K562 (cell line): ENCODE measurements around the gene RNF113A. TPM values are rescaled to one million over a fixed set of nuclear protein-coding genes. Genes with fewer than 3 reads are reported as not detected.

Source experiments
- ATAC-seq: fragments of 200-7000 bp; cut with Tn5 transposase; 3 replicates; pipeline ENCODE4 v1.9.1; 2020; ENCODE audit warnings: moderate library complexity
- BruUV-seq: library from RNA; stranded (reverse); fragments of 400-500 nt; replicated peaks from 2 replicates; lab custom pipeline; 2021; lab: Mats Ljungman, UMichigan
- CTCF ChIA-PET: fragments of 300-600 bp; formaldehyde crosslinking; extraction: SDS; loops from one replicate; lab custom pipeline; 2021; ENCODE audit warnings: low intra/inter-chr PET ratio; lab: Yijun Ruan, JAX
- POLR2A ChIA-PET: fragments of 300-600, 350-650 bp; sonication (Branson Sonifier 250); formaldehyde crosslinking; extraction: SDS; loops from one replicate; lab custom pipeline; 2021; ENCODE audit warnings: antibody characterized with exemption, inconsistent platforms; lab: Yijun Ruan, JAX
- DNase-seq, 4 experiments: peaks; one replicate each; pipeline versions ENCODE4 v3.0.0 to v3.0.0-alpha.2; 2011 to 2018; ENCODE audit warnings: low spot score in 3 of 4, mixed read lengths in 3 of 4; ENCODE audit errors: extremely low read depth in 1 of 4
- FAIRE-seq: peaks from 2 replicates; lab custom pipeline; 2011; peaks lifted over from hg19 to GRCh38; lab: Jason Lieb, UNC
- H2AFZ ChIP-seq: 2 replicates; pipeline ENCODE4 v1.6.0; 2011; ENCODE audit warnings: low read depth, low read length, control low read depth, inconsistent platforms
- H3K27ac ChIP-seq: fragments of 200-600 bp; 3 replicates; pipeline ENCODE4 v1.8.0; 2011; ENCODE audit warnings: low read depth, mild to moderate bottlenecking, control low read depth, inconsistent platforms, low read length, moderate library complexity, mixed read lengths; ENCODE audit errors: extremely low read depth
- H3K27me3 ChIP-seq, 2 experiments: fragments of 300-600 bp in 1 of 2; 2 replicates in 1 of 2; 3 replicates in 1 of 2; pipeline versions ENCODE4 v1.6.0 to v1.8.0; 2011; ENCODE audit warnings: inconsistent platforms in 2 of 2, low read length in 2 of 2, mild to moderate bottlenecking in 1 of 2, mixed read lengths in 1 of 2, moderate library complexity in 1 of 2; ENCODE audit not compliant: control insufficient read depth in 2 of 2, insufficient read depth in 2 of 2
- H3K36me3 ChIP-seq: fragments of 300-600 bp; 3 replicates; pipeline ENCODE4 v1.8.0; 2011; ENCODE audit warnings: mild to moderate bottlenecking, low read length, inconsistent platforms; ENCODE audit not compliant: control insufficient read depth, insufficient read depth
- H3K4me1 ChIP-seq, 2 experiments: fragments of 200-600 bp in 1 of 2; replicated peaks in 1 of 2; 2 replicates in 1 of 2; 3 replicates in 1 of 2; pipeline versions ENCODE4 v1.5.1 to v1.8.0; 2011; ENCODE audit warnings: inconsistent platforms in 2 of 2, low read length in 2 of 2, mild to moderate bottlenecking in 1 of 2, mixed read lengths in 1 of 2, moderate library complexity in 1 of 2; ENCODE audit not compliant: control insufficient read depth in 2 of 2, insufficient read depth in 2 of 2
- H3K4me2 ChIP-seq: 2 replicates; pipeline ENCODE4 v1.6.1; 2011; ENCODE audit warnings: low read length, control low read depth, inconsistent platforms, mixed read lengths; ENCODE audit not compliant: insufficient read depth
- H3K4me3 ChIP-seq: fragments of 200-600 bp; sonication (generic), shearing (Covaris generic); 2 replicates; pipeline ENCODE4 v1.5.1; 2016; ENCODE audit warnings: control low read depth, inconsistent platforms
- H3K79me2 ChIP-seq: fragments of 200-600 bp; 3 replicates; pipeline ENCODE4 v1.8.0; 2011; ENCODE audit warnings: low read length, inconsistent platforms; ENCODE audit not compliant: control insufficient read depth, insufficient read depth
- H3K9ac ChIP-seq, 2 experiments: 2 replicates each; pipeline versions ENCODE4 v1.6.0 to v1.6.1; 2011; ENCODE audit warnings: low read depth in 2 of 2, low read length in 2 of 2, control low read depth in 1 of 2, inconsistent platforms in 1 of 2, mild to moderate bottlenecking in 1 of 2, mixed read lengths in 1 of 2; ENCODE audit not compliant: insufficient read depth in 1 of 2
- H3K9me1 ChIP-seq: one replicate; pipeline ENCODE4 v1.6.0; 2011; ENCODE audit warnings: inconsistent platforms, mild to moderate bottlenecking, low read length, moderate library complexity; ENCODE audit not compliant: control insufficient read depth, insufficient read depth
- H3K9me3 ChIP-seq: replicated peaks from 2 replicates; pipeline ENCODE4 v1.5.1; 2011; ENCODE audit warnings: low read depth, low read length, inconsistent platforms; ENCODE audit not compliant: control insufficient read depth, insufficient read depth
- H4K20me1 ChIP-seq: replicated peaks from 2 replicates; pipeline ENCODE4 v1.6.1; 2011; ENCODE audit warnings: low read length, inconsistent platforms, mixed read lengths; ENCODE audit not compliant: control insufficient read depth, insufficient read depth
- ATF7 ChIP-seq: fragments of 450-650 bp; IDR thresholded peaks from 2 replicates; pipeline ENCODE4 v1.7.1; 2014; ENCODE audit warnings: mild to moderate bottlenecking, moderate library complexity
- HCFC1 ChIP-seq: IDR thresholded peaks from 2 replicates; pipeline ENCODE4 v1.6.1; 2012; ENCODE audit warnings: low read depth, low read length, improper control_type of control experiment
- MCM3 ChIP-seq: fragments of 450-650 bp; IDR thresholded peaks from 2 replicates; pipeline ENCODE4 v1.6.1; 2016
- MITF ChIP-seq: IDR thresholded peaks from 2 replicates; pipeline ENCODE4 v1.6.1; 2014; ENCODE audit warnings: antibody characterized with exemption
- NKRF ChIP-seq: fragments of 450-650 bp; IDR thresholded peaks from 2 replicates; pipeline ENCODE4 v1.6.1; 2016; ENCODE audit warnings: borderline replicate concordance
- PHF20 ChIP-seq: fragments of 450-650 bp; IDR thresholded peaks from 2 replicates; pipeline ENCODE4 v1.6.1; 2018; ENCODE audit not compliant: partially characterized antibody
- SIRT6 ChIP-seq: IDR thresholded peaks from one replicate; pipeline ENCODE4 v1.6.1; 2012; ENCODE audit warnings: low read depth, mild to moderate bottlenecking, control low read depth, inconsistent platforms, low read length, moderate library complexity
- SNRNP70 ChIP-seq: fragments of 200-400 bp; formaldehyde crosslinking; optimal IDR thresholded peaks from 2 replicates; pipeline ENCODE3; 2017; ENCODE audit warnings: low read depth, low read length
- SUPT5H ChIP-seq: fragments of 450-650 bp; IDR thresholded peaks from 2 replicates; pipeline ENCODE4 v1.6.1; 2016
- ZBTB8A ChIP-seq: fragments of 450-650 bp; IDR thresholded peaks from 2 replicates; pipeline ENCODE4 v1.6.1; 2018; ENCODE audit warnings: mild to moderate bottlenecking, moderate library complexity; ENCODE audit not compliant: partially characterized antibody
- ZNF143 ChIP-seq: sonication (generic); formaldehyde crosslinking; IDR thresholded peaks from 2 replicates; pipeline ENCODE4 v1.9.0; 2022; ENCODE audit warnings: mild to moderate bottlenecking, missing genetic modification reagents
- ZNF316 ChIP-seq: fragments of 450-650 bp; IDR thresholded peaks from 2 replicates; pipeline ENCODE4 v1.6.1; 2016
- ZNF445 ChIP-seq: fragments of 250-450 bp; sonication (Bioruptor Pico); IDR thresholded peaks from 2 replicates; pipeline ENCODE4 v1.4.0; 2020; ENCODE audit warnings: low read depth, mild to moderate bottlenecking, moderate library complexity
- ZNF785 ChIP-seq: fragments of 250-450 bp; sonication (Bioruptor Pico); IDR thresholded peaks from 2 replicates; pipeline ENCODE4 v1.4.0; 2020; ENCODE audit warnings: mild to moderate bottlenecking
- ZSCAN32 ChIP-seq: fragments of 450-650 bp; formaldehyde crosslinking; IDR thresholded peaks from 2 replicates; pipeline ENCODE4 v1.4.0; 2020; ENCODE audit warnings: mild to moderate bottlenecking, moderate library complexity
- WGBS: fragments of 100-300 bp; shearing (Covaris generic); methylation state at CpG from one replicate; pipeline ENCODE4 v1.1.6; 2016; ENCODE audit warnings: low coverage, mixed read lengths; ENCODE audit not compliant: insufficient coverage; ENCODE audit errors: missing lambda C conversion rate; 5-methylcytosine and 5-hydroxymethylcytosine counted together
- in situ Hi-C: fragments of 300-500 bp; cut with MboI; formaldehyde crosslinking; loops from 4 replicates; pipeline ENCODE4 v1.15.0; 2018; ENCODE audit warnings: inconsistent platforms, mixed read lengths
- intact Hi-C: fragments of 100-400 bp; cut with micrococcal nuclease; formaldehyde crosslinking; loops from 2 replicates; pipeline ENCODE4 v1.14.2; 2022
- polyA plus RNA-seq, 8 experiments: library from polyadenylated mRNA; depleted of rRNA in 4 of 8; stranded (reverse) in 5 of 8; unstranded in 3 of 8; fragments of >200 nt; fragmentation: Nextera tagmentation in 2 of 8; fragmentation: Illumina TruSeq in 1 of 8; extraction: Ambion mirVana in 2 of 8; extraction: Trizol in 1 of 8; gene quantifications; 2 replicates each; pipeline versions ENCODE4 v1.2.1 to v1.2.3, GENCODE V29; 2011 to 2014; ENCODE audit warnings: inconsistent platforms in 1 of 8, missing spikeins in 1 of 8
- total RNA-seq, 7 experiments: library from RNA; depleted of rRNA in 6 of 7; stranded (reverse); fragments of >200 nt in 6 of 7; fragmentation: Illumina TruSeq in 2 of 7; extraction: Trizol in 2 of 7; gene quantifications; 2 replicates each; pipeline versions ENCODE4 v1.2.1 to v1.2.3, GENCODE V29; 2011 to 2021; ENCODE audit warnings: low replicate concordance in 1 of 7
- TF ChIP-seq, protein P1 (sequence below): fragments of 250-450 bp; sonication (Bioruptor Pico); IDR thresholded peaks from 2 replicates; pipeline ENCODE4 v1.8.0; 2022; ENCODE audit warnings: moderate library complexity, mild to moderate bottlenecking, inconsistent platforms

The RNF113A gene
- total and polyA plus RNA-seq, 9 of the 15 experiments (the other 6 are each of a cell fraction or from before 2014, with no cell fraction given): 21.2 to 38.4 (median 28.1) TPM

DNA sequence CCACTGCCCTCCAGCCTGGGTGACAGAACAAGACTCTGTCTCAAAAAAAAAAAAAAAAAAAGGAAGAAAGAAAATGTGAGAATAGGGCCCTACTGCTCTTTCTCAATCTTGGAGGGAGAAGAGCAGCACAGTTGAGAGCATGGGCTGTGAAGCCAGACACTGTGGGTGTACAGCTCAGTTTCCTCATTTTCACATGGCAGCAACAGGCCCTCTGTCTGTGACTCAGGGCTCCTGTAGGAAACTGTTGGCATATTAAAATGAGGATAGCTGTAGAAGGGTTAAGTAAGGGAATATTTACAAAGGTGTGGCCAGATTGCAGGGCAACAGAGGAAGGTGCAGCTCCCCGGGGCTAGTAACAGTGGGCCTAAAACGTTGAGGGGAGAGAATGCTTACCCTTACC is 27.6 kb upstream of the RNF113A start (continued):
- no peak for TF ChIP-seq NKRF
- no peak for TF ChIP-seq SNRNP70
- TF ChIP-seq HCFC1: no peak
- TF ChIP-seq, protein P1, sequence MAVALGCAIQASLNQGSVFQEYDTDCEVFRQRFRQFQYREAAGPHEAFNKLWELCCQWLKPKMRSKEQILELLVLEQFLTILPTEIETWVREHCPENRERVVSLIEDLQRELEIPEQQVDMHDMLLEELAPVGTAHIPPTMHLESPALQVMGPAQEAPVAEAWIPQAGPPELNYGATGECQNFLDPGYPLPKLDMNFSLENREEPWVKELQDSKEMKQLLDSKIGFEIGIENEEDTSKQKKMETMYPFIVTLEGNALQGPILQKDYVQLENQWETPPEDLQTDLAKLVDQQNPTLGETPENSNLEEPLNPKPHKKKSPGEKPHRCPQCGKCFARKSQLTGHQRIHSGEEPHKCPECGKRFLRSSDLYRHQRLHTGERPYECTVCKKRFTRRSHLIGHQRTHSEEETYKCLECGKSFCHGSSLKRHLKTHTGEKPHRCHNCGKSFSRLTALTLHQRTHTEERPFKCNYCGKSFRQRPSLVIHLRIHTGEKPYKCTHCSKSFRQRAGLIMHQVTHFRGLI: no peak
- TF ChIP-seq PHF20: no peak
- TF ChIP-seq ZBTB8A: no peak
- TF ChIP-seq MCM3: no peak
- TF ChIP-seq ZNF316: no peak

DNA sequence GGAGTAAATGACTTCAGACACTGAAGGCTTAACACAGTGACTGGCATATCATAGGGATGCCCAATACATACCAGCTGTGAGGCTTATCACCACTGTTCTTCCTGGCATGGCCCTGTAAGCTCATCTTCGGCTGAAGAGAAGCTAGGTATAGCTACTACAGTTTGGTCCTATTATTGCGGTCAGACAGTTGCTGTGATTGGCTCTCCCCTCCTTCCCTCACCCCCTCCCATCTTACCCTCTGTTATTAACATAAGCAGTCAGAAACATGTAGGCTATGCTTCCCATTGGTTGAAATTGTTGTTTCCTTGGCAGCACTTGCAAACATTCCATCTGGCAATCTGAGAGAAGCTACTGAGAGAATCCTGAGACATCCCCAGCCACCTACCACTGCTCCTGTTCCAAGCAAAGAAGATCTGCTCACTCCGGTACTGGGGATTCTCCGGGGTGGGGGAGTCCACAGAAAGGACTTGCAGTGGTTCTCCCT is 24.4 kb upstream of the RNF113A start, which contains the start of gene AKAP14:
Gene AKAP14, plus strand, starts transcription at position 51 of the 484 bp plus-strand sequence. CDS start 7,331 bp downstream, outside the sequence.
- Histone ChIP-seq H3K27ac (no peak within 1 kb of the TSS), H2AFZ (no peak within 1 kb of the TSS), H3K4me3 (no peak within 1 kb of the TSS), H3K9me3 (no peaks in the 10 kb centered on the region), H3K36me3 (no peaks in the 10 kb centered on the region), H3K27me3 (no peaks in the 10 kb centered on the region), H3K4me1 (peaks cover 0 to 2% of the 10 kb centered on the region in 2 experiments; a peak in 3 of 5 replicates), H3K9ac (no peak within 1 kb of the TSS), H3K4me2 (no peak within 1 kb of the TSS), H4K20me1 (no peaks in the 10 kb centered on the region), H3K9me1 (no peaks in the 10 kb centered on the region), H3K79me2 (no peaks in the 10 kb centered on the region)
- CTCF ChIA-PET: no interaction called here
- intact Hi-C loops: no loop called here
- WGBS: 11% methylated on average over 4 of the region's 4 CpGs
- POLR2A ChIA-PET: interaction anchor here (1.4 kb wide), 1 partner anchor 105 kb away, joined by 5 read pairs; the partner anchor contains the start of gene RPL39
- no peak for TF ChIP-seq ZNF143 (CRISPR knock-in tag)
- no peak for TF ChIP-seq SUPT5H
- TF ChIP-seq MITF: no peak
- no peak for TF ChIP-seq ATF7
- no peak for TF ChIP-seq ZSCAN32
- TF ChIP-seq SIRT6: no peak
- TF ChIP-seq ZNF785 (CRISPR knock-in tag): no peak
- TF ChIP-seq ZNF445 (CRISPR knock-in tag): no peak
- no peak for FAIRE-seq
- no peak for DNase-seq
- in situ Hi-C loops: no loop called here
- BruUV-seq: no TSS peak
- ATAC-seq: no peak
